ENCODE data around the gene PLXNA2. TPM values are rescaled to one million over a fixed set of nuclear protein-coding genes. Genes with fewer than 3 reads are reported as not detected.

Gene PLXNA2
- total and polyA plus RNA-seq, 7 donors: 4.4 to 33.6 (median 20.8) TPM

DNA sequence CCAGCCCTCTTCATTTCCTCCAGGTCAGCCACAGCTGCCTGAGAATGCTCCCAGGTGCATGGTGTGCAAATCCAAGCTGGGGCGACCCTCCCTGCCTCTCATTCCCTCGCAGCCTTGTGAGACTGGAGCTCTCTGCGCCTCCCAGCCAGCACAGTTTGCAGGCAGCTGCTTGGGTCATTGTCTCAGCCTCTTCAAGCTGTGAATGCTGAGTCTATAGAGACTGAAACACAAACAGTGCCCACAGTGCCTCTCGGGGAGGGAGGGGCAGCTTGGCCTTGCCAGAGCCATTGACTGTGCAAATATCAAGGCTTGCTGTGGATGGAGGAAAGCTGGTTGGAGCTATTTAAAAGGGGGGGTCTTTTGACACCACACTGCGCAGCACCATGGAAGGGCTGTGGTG is 10.6 kb downstream of the PLXNA2 start:
- Histone ChIP-seq H3K4me1 (peaks cover 64% of the 10 kb centered on the region), H3K36me3 (ENCODE audit: insufficient read depth in 1 of 2, low read depth in 1 of 2) (peaks cover 0 to 2% of the 10 kb centered on the region in 2 donors), H3K27me3 (ENCODE audit: insufficient read depth in 3 of 3, low read length in 2 of 3) (no peaks in the 10 kb centered on the region), H3K27ac (peak overlapping the region; percentile 15), H3K9me3 (no peaks in the 10 kb centered on the region), H3K4me3 (no peak overlapping the region)
- ATAC-seq (peak in 2 of 4 donors; percentile 16 to 23), DNase-seq (no peak)
- intact Hi-C loops (cut with DNase I): no loop called here
- 38 to 49% (median 38%) methylated on average over 5 of the region's 5 CpGs for WGBS, 3 donors
- TF ChIP-seq CTCF (IDR thresholded peaks at IDR 0.05): no peak

GRCh38 chr1:208232662-208233038 is 11.5 kb downstream of the PLXNA2 start:
- H3K4me1 ChIP-seq: peaks cover 69% of the 10 kb centered on the region
- H3K4me3 ChIP-seq: no peak overlapping the region
- intact Hi-C loops (cut with DNase I): no loop called here
- WGBS, 3 donors: 70 to 85% (median 83%) methylated on average over 3 of the region's 3 CpGs
- no peak for TF ChIP-seq CTCF (IDR thresholded peaks at IDR 0.05)
- peaks cover 0 to 2% of the 10 kb centered on the region in 2 donors for H3K36me3 ChIP-seq (ENCODE audit: insufficient read depth in 1 of 2, low read depth in 1 of 2)
- DNase-seq: no peak
- no peak overlapping the region for H3K27ac ChIP-seq
- ATAC-seq: no peak
- no peaks in the 10 kb centered on the region for H3K27me3 ChIP-seq (ENCODE audit: insufficient read depth in 3 of 3, low read length in 2 of 3)
- no peaks in the 10 kb centered on the region for H3K9me3 ChIP-seq

DNA sequence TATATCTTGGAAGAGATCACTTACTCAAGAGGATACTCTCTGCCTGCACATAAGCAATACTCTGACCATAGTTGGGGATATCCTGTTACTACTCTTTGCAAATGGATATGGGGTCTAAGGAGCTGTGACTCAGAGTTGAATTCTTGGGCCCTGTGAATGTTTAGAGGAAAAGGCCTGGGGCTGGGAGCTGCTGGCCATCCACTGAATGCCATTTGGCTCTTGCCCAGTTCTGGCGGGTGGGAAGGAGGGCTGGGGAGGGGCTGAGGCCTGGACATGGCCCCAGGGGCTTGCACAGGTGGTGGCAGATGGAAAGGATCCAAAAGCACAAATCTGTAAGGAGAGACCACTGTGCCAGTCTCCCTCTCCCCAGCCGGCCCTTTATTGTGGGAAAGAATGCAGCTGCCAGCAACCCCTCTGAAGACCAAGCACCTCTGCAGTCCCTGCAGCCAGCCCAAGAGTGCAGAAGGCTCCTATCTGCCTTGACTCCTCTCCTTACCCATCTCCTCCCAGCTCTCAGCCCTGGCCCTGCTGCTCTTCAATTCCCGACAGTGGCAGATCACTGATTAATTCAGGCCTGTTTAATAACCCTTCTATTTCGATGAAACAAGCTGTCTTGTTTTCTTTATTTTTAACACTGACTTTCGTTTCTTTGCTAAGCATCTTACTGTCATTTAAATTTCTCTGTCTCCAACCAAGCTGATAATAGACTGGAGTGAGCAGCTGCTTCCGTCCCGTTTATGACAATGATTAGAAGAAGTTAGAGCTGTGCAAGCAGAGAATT is 12.1 kb downstream of the PLXNA2 start:
- intact Hi-C loops (cut with DNase I): no loop called here
- ATAC-seq: peak in 2 of 4 donors; percentile 32 to 37
- H3K27ac ChIP-seq: peak overlapping the region; percentile 38

GRCh38 chr1:208230668-208231529 is 13.3 kb downstream of the PLXNA2 start:
- TF ChIP-seq CTCF (IDR thresholded peaks at IDR 0.05): no peak
- no peaks in the 10 kb centered on the region for H3K9me3 ChIP-seq
- WGBS, 3 donors: 76 to 80% (median 79%) methylated on average over 15 of the region's 15 CpGs
- H3K4me3 ChIP-seq: no peak overlapping the region
- DNase-seq: no peak
- no peak for ATAC-seq
- intact Hi-C loops (cut with DNase I): no loop called here
- H3K27ac ChIP-seq: no peak overlapping the region
- no peaks in the 10 kb centered on the region for H3K27me3 ChIP-seq (ENCODE audit: insufficient read depth in 3 of 3, low read length in 2 of 3)
- peaks cover 0 to 2% of the 10 kb centered on the region in 2 donors for H3K36me3 ChIP-seq (ENCODE audit: insufficient read depth in 1 of 2, low read depth in 1 of 2)
- peaks cover 73% of the 10 kb centered on the region for H3K4me1 ChIP-seq

More for the DNA sequence above, 12.1 kb downstream of the PLXNA2 start:
- no peaks in the 10 kb centered on the region for H3K27me3 ChIP-seq (ENCODE audit: insufficient read depth in 3 of 3, low read length in 2 of 3)
- H3K4me3 ChIP-seq: no peak overlapping the region
- no peaks in the 10 kb centered on the region for H3K9me3 ChIP-seq
- no peak for TF ChIP-seq CTCF (IDR thresholded peaks at IDR 0.05)
- peaks cover 0 to 2% of the 10 kb centered on the region in 2 donors for H3K36me3 ChIP-seq (ENCODE audit: insufficient read depth in 1 of 2, low read depth in 1 of 2)
- peaks cover 74% of the 10 kb centered on the region for H3K4me1 ChIP-seq
- 46 to 59% (median 47%) methylated on average over 7 of the region's 7 CpGs for WGBS, 3 donors
- DNase-seq: no peak

Data from psoas muscle (tissue), 8 donors.